ENCODE data around the gene IPP. TPM values are rescaled to one million over a fixed set of nuclear protein-coding genes. Genes with fewer than 3 reads are reported as not detected.

IPP gene
- total RNA-seq, 1 donor from 2014 or later = 4.4 TPM

Other genes with a start within 250 kb of the IPP start
- 759 and 904 TPM in 2 replicates for gene PRDX1, start 228.8 kb downstream of the IPP start, total RNA-seq
- 189 and 290 TPM in 2 replicates for gene AKR1A1, start 199.8 kb downstream of the IPP start, total RNA-seq
- gene NASP, start 166.6 kb downstream of the IPP start, total RNA-seq = 55.6 and 67.8 TPM in 2 replicates
- gene CCDC17, start 126.6 kb downstream of the IPP start, total RNA-seq = 0.22 and 0.60 TPM in 2 replicates
- gene GPBP1L1, start 64.1 kb downstream of the IPP start, total RNA-seq = 61.0 and 93.5 TPM in 2 replicates
- 9.3 and 13.1 TPM in 2 replicates for gene TMEM69, start 62.5 kb downstream of the IPP start, total RNA-seq
- gene MAST2, start 53.0 kb upstream of the IPP start, total RNA-seq = 8.5 and 8.7 TPM in 2 replicates